K562 (cell line): Measurements from ENCODE around the gene ERI2. TPM values are rescaled to one million over a fixed set of nuclear protein-coding genes. Genes with fewer than 3 reads are reported as not detected.
A peak's percentile ranks its signal among the peaks of the same experiment; 100 is the strongest.

Source experiments
- ATF4 ChIP-seq: fragments of 450-650 bp; formaldehyde crosslinking; IDR thresholded peaks from 2 replicates; pipeline ENCODE4 v1.4.0; 2022; ENCODE audit warnings: mild to moderate bottlenecking, moderate library complexity
- BCL6 ChIP-seq: fragments of 250-450 bp; sonication (Bioruptor Pico); IDR thresholded peaks from 2 replicates; pipeline ENCODE4 v1.4.0; 2020
- BRF1 ChIP-seq: IDR thresholded peaks from 3 replicates; pipeline ENCODE4 v1.6.1; 2011; ENCODE audit warnings: borderline replicate concordance, mild to moderate bottlenecking; ENCODE audit not compliant: insufficient read length; ENCODE audit errors: extremely low read depth
- ELF2 ChIP-seq: fragments of 250-450 bp; sonication (Bioruptor Pico); IDR thresholded peaks from 2 replicates; pipeline ENCODE4 v1.5.0; 2021; ENCODE audit warnings: mild to moderate bottlenecking
- MAFK ChIP-seq: IDR thresholded peaks from 2 replicates; pipeline ENCODE4 v1.6.1; 2011; ENCODE audit warnings: low read length, improper control_type of control experiment
- MLX ChIP-seq, 2 experiments: fragments of 450-650 bp in 1 of 2; sonication (generic) in 1 of 2; formaldehyde crosslinking; conservative IDR thresholded peaks; 2 replicates each; pipeline versions ENCODE4 v1.4.0 to v1.8.1; 2020 to 2022; ENCODE audit warnings: mild to moderate bottlenecking in 1 of 2, missing genetic modification reagents in 1 of 2
- MTA2 ChIP-seq: fragments of 450-650 bp; IDR thresholded peaks from 2 replicates; pipeline ENCODE4 v1.6.1; 2016; ENCODE audit warnings: low read depth
- MXI1 ChIP-seq: IDR thresholded peaks from 2 replicates; pipeline ENCODE4 v1.6.1; 2011; ENCODE audit warnings: low read depth, mild to moderate bottlenecking, improper control_type of control experiment, low read length
- POLR2AphosphoS5 ChIP-seq: IDR thresholded peaks from 2 replicates; pipeline ENCODE4 v1.6.1; 2011; ENCODE audit warnings: mild to moderate bottlenecking, low read depth, low read length, moderate library complexity; ENCODE audit not compliant: control insufficient read depth, insufficient read depth
- POLR3G ChIP-seq: IDR thresholded peaks from 2 replicates; pipeline ENCODE4 v1.6.1; 2011; ENCODE audit not compliant: insufficient read length, insufficient replicate concordance; ENCODE audit errors: extremely low read depth
- RBFOX2 ChIP-seq: fragments of 200-400 bp; formaldehyde crosslinking; IDR thresholded peaks from 2 replicates; pipeline ENCODE4 v1.6.1; 2017; ENCODE audit warnings: low read depth, mild to moderate bottlenecking, low read length, moderate library complexity
- SAFB2 ChIP-seq: fragments of 200-400 bp; formaldehyde crosslinking; IDR thresholded peaks from 2 replicates; pipeline ENCODE4 v1.6.1; 2018; ENCODE audit warnings: borderline replicate concordance, low read length, low read depth, moderate library complexity; ENCODE audit not compliant: severe bottlenecking
- THRAP3 ChIP-seq: fragments of 450-650 bp; IDR thresholded peaks from 2 replicates; pipeline ENCODE4 v1.6.1; 2016; ENCODE audit warnings: mild to moderate bottlenecking, inconsistent platforms, borderline replicate concordance
- ZFP1 ChIP-seq: fragments of 450-650 bp; formaldehyde crosslinking; IDR thresholded peaks from 2 replicates; pipeline ENCODE4 v1.4.0; 2020; ENCODE audit warnings: mild to moderate bottlenecking, mixed read lengths
- ZNF407 ChIP-seq: fragments of 450-650 bp; IDR thresholded peaks from 2 replicates; pipeline ENCODE4 v1.6.1; 2016; ENCODE audit warnings: low read depth
- ZNF717 ChIP-seq: fragments of 250-450 bp; sonication (Bioruptor Pico); IDR thresholded peaks from 2 replicates; pipeline ENCODE4 v1.5.0; 2021
- ZZZ3 ChIP-seq: fragments of 450-650 bp; IDR thresholded peaks from 2 replicates; pipeline ENCODE4 v1.6.1; 2016; ENCODE audit warnings: antibody characterized with exemption, mild to moderate bottlenecking, moderate library complexity
- polyA plus RNA-seq, 8 experiments: library from polyadenylated mRNA; depleted of rRNA in 4 of 8; stranded (reverse) in 5 of 8; unstranded in 3 of 8; fragments of >200 nt; fragmentation: Nextera tagmentation in 2 of 8; fragmentation: Illumina TruSeq in 1 of 8; extraction: Ambion mirVana in 2 of 8; extraction: Trizol in 1 of 8; gene quantifications; 2 replicates each; pipeline versions ENCODE4 v1.2.1 to v1.2.3, GENCODE V29; 2011 to 2014; ENCODE audit warnings: inconsistent platforms in 1 of 8, missing spikeins in 1 of 8
- total RNA-seq, 7 experiments: library from RNA; depleted of rRNA in 6 of 7; stranded (reverse); fragments of >200 nt in 6 of 7; fragmentation: Illumina TruSeq in 2 of 7; extraction: Trizol in 2 of 7; gene quantifications; 2 replicates each; pipeline versions ENCODE4 v1.2.1 to v1.2.3, GENCODE V29; 2011 to 2021; ENCODE audit warnings: low replicate concordance in 1 of 7
- TF ChIP-seq, protein P1 (sequence below): fragments of 250-450 bp; sonication (Bioruptor Pico); IDR thresholded peaks from 2 replicates; pipeline ENCODE4 v1.8.0; 2021; ENCODE audit warnings: moderate library complexity, mild to moderate bottlenecking, inconsistent platforms

ERI2 gene
- total and polyA plus RNA-seq, 9 of the 15 experiments (the other 6 are each of a cell fraction or from before 2014, with no cell fraction given) = 23.3 to 57.0 (median 48.1) TPM

DNA sequence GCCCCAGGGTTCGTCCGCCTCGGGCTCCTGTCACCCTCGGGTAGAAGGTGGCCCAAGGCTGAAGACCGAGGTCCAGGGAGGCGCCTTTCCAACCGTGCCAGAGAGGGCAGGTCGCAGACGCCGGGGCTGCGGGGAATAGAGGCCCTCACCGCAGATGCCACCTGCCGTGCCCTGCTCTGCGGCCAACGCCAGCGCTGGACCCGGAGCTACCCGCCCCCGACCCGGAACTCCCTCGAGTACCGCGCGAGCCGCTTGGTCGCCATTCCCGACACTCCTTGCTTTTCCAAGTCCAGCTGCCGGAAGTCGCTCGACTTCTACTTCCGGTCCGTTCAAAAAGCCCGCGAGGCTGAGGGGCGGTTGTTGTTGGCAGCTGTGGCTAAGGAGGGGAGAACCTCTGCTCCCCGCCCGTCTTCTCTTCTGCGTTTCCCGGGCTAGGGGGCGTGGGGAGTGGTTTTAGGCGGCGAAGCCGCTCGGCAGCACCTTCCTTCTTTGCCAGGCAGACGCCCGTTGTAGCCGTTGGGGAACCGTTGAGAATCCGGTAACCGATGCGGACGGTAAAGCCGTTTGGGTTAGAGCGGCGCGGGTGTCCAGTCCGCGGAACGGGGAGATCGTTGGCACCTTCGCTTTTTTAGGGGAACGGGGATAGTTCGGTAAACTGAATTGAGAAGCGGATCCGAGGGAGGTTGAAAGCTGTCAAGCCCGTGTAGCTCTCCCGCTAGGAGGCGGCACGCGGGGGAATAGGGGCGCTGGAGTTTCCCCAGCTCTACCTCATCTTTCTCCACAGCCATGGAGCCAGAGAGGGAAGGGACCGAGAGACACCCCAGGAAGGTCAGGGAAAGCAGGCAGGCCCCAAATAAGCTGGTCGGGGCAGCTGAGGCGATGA lies at the start of gene ERI2, which contains the start of gene REXO5 (continued):
- no peak for TF ChIP-seq ZNF407
- TF ChIP-seq BRF1 = no peak
- no peak for TF ChIP-seq SAFB2
- peak; percentile 98 for TF ChIP-seq RBFOX2
- no peak for TF ChIP-seq BCL6
- peak; percentile 73 for TF ChIP-seq MXI1
- 0 out of 2 replicates have a peak, but pooled peaks have one; percentile 15 for TF ChIP-seq MTA2
- TF ChIP-seq, protein P1, sequence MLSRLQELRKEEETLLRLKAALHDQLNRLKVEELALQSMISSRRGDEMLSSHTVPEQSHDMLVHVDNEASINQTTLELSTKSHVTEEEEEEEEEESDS (CRISPR knock-in tag) = no peak
- TF ChIP-seq ZZZ3 = no peak
- no peak for TF ChIP-seq MLX (CRISPR knock-in tag; conservative IDR thresholded peaks at IDR 0.05)
- TF ChIP-seq ATF4 (CRISPR knock-in tag) = no peak
- TF ChIP-seq ELF2 (CRISPR knock-in tag) = peak; percentile 52
- TF ChIP-seq POLR2AphosphoS5 = peak; percentile 92
- no peak for TF ChIP-seq MAFK
- TF ChIP-seq ZNF717 (CRISPR knock-in tag) = no peak
- peak; percentile 79; the same call in 1 of the 2 replicates for TF ChIP-seq THRAP3
- TF ChIP-seq ZFP1 (CRISPR knock-in tag) = no peak
- no peak for TF ChIP-seq POLR3G
